Mammary epithelial cell (primary cell): ENCODE data around the gene ERBIN.

Experiments used
- CTCF ChIP-seq, 2 donors: IDR thresholded peaks in 1 of 2; conservative IDR thresholded peaks in 1 of 2; 2 replicates each; pipeline ENCODE4 v1.5.1; 2011 to 2012; ENCODE audit warnings: inconsistent platforms in 2 of 2, low read length in 2 of 2, mild to moderate bottlenecking in 2 of 2, control low read depth in 1 of 2, low read depth in 1 of 2; ENCODE audit not compliant: insufficient read depth in 1 of 2; ENCODE audit errors: extremely low read depth in 1 of 2
- EZH2 ChIP-seq: IDR thresholded peaks from 2 replicates; pipeline ENCODE4 v1.6.1; 2012; ENCODE audit warnings: low read length, inconsistent platforms, borderline replicate concordance

GRCh38 chr5:66010476-66010875 lies 84.1 kb downstream of the ERBIN start:
- no peak for TF ChIP-seq CTCF (conservative IDR thresholded peaks at IDR 0.05 in 1 of 2, IDR thresholded peaks at IDR 0.05 in 1 of 2; ENCODE audit: extremely low read depth in 1 of 2, insufficient read depth in 1 of 2, low read depth in 1 of 2, low read length in 2 of 2)
- TF ChIP-seq EZH2 = no peak
